ENCODE data around the gene TNFRSF12A. TPM values are rescaled to one million over a fixed set of nuclear protein-coding genes. Genes with fewer than 3 reads are reported as not detected.

Gene TNFRSF12A
- total and polyA plus RNA-seq, 12 donors: 28.0 to 740 (median 108) TPM

GRCh38 chr16:2971985-2972784 is 48.0 kb upstream of the TNFRSF12A start:
- peaks cover 0 to 26% (median 0%) of the 10 kb centered on the region in 9 donors for H3K36me3 ChIP-seq

GRCh38 chr16:2973093-2973492 is 47.1 kb upstream of the TNFRSF12A start:
- WGBS, 2 donors: 63 to 74% methylated on average over 5 of the region's 5 CpGs

More at GRCh38 chr16:2971985-2972784, 48.0 kb upstream of the TNFRSF12A start:
- Histone ChIP-seq H3K4me3 (no peak overlapping the region), H3K9me3 (no peaks in the 10 kb centered on the region), H3K4me1 (peaks cover 0 to 43% (median 29%) of the 10 kb centered on the region in 9 donors), H3K27ac (no peak overlapping the region), H3K27me3 (peaks cover 8 to 18% (median 12%) of the 10 kb centered on the region in 7 donors)
- WGBS, 2 donors: 77 to 80% methylated on average over 15 of the region's 15 CpGs
- TF ChIP-seq CTCF (IDR thresholded peaks at IDR 0.05): no peak
- intact Hi-C loops (cut with DNase I): no loop called here
- DNase-seq: no peak
- no peak for ATAC-seq

GRCh38 chr16:2973605-2974318 is 46.4 kb upstream of the TNFRSF12A start:
- no peaks in the 10 kb centered on the region for H3K9me3 ChIP-seq
- WGBS, 2 donors: 88 to 92% methylated on average over 16 to 17 of the region's 17 CpGs
- no peak for DNase-seq
- peaks cover 0 to 2% (median 0%) of the 10 kb centered on the region in 7 donors for H3K27me3 ChIP-seq
- H3K4me3 ChIP-seq: no peak overlapping the region
- peaks cover 0 to 31% (median 17%) of the 10 kb centered on the region in 9 donors for H3K4me1 ChIP-seq
- ATAC-seq: no peak
- H3K27ac ChIP-seq: no peak overlapping the region
- peaks cover 0 to 26% (median 0%) of the 10 kb centered on the region in 9 donors for H3K36me3 ChIP-seq
- intact Hi-C loops (cut with DNase I): no loop called here
- no peak for TF ChIP-seq CTCF (IDR thresholded peaks at IDR 0.05)

More at GRCh38 chr16:2973093-2973492, 47.1 kb upstream of the TNFRSF12A start:
- no peak overlapping the region for H3K4me3 ChIP-seq
- intact Hi-C loops (cut with DNase I): no loop called here
- no peak for TF ChIP-seq CTCF (IDR thresholded peaks at IDR 0.05)
- no peak overlapping the region for H3K27ac ChIP-seq
- no peaks in the 10 kb centered on the region for H3K9me3 ChIP-seq
- H3K36me3 ChIP-seq: peaks cover 0 to 26% (median 0%) of the 10 kb centered on the region in 9 donors
- peaks cover 0 to 38% (median 24%) of the 10 kb centered on the region in 9 donors for H3K4me1 ChIP-seq
- no peak for ATAC-seq
- no peak for DNase-seq
- H3K27me3 ChIP-seq: peaks cover 0 to 9% (median 2%) of the 10 kb centered on the region in 7 donors

- Histone ChIP-seq H3K4me1 (peaks cover 0 to 29% (median 18%) of the 10 kb centered on the region in 9 donors), H3K27ac (no peak overlapping the region), H3K36me3 (peaks cover 0 to 26% (median 0%) of the 10 kb centered on the region in 9 donors), H3K27me3 (peaks cover 0 to 8% (median 4%) of the 10 kb centered on the region in 7 donors), H3K9me3 (no peaks in the 10 kb centered on the region), H3K4me3 (no peak overlapping the region)
- no peak for TF ChIP-seq CTCF (IDR thresholded peaks at IDR 0.05)
- intact Hi-C loops (cut with DNase I): no loop called here
- DNase-seq (no peak), ATAC-seq (no peak)
- WGBS, 2 donors: 92 to 95% methylated on average over 15 of the region's 15 CpGs
Observed at GRCh38 chr16:2974319-2975056, 45.7 kb upstream of the TNFRSF12A start.

All from heart right ventricle (tissue), 16 donors.